Measurements from ENCODE around the gene BAG3.

BAG3 gene

GRCh38 chr10:119667562-119668328, 16.6 kb downstream of the BAG3 start:
- DNase-seq: no peak

DNA sequence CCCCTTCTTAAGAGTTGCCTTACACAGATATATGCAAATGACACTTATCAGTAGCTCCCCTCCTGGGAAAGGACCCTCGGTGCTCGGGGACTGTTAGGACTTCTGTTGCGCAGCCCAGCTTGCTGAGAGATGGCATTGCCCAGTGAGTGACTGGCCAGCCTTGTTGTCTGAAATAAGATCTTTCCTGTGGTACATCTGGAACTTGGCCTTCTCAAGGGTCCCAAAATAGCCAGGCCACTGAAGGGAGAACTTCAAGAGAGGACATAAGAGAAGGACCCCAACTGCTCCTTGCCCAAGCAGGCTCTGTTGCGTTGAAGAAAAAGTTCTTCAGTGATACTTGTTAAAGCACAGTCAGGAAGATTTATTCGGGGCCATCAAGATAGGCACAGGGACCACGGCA, 17.3 kb downstream of the BAG3 start:
- no peak for DNase-seq

GRCh38 chr10:119669331-119669730, 18.2 kb downstream of the BAG3 start:
- no peak for DNase-seq

DNA sequence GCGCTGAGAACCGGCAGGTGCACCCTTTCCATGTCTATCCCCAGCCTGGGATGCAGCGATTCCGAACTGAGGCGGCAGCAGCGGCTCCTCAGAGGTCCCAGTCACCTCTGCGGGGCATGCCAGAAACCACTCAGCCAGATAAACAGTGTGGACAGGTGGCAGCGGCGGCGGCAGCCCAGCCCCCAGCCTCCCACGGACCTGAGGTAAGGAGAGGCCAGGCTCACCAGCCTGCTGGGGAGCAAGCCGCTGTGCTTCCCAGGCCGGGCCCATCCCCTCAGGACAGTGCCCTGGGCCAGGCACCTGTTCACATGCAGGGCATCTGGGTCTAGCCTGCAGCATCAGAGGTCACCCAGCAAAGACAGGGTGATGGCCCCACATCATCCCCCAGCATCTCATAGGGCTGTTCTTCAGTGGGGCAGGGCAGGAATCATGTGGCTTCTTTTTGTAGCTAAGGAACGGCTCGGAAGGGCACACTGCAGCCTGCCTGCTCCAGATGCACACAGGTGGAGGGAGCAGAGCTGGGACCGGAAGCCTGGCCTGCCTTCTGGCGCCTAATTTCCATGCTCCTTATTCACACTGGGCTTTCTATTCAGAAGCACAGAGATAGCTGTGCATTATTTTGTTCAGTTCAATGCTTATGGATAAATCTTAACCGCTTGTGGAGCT, 18.9 kb downstream of the BAG3 start:
- DNase-seq: no peak

DNA sequence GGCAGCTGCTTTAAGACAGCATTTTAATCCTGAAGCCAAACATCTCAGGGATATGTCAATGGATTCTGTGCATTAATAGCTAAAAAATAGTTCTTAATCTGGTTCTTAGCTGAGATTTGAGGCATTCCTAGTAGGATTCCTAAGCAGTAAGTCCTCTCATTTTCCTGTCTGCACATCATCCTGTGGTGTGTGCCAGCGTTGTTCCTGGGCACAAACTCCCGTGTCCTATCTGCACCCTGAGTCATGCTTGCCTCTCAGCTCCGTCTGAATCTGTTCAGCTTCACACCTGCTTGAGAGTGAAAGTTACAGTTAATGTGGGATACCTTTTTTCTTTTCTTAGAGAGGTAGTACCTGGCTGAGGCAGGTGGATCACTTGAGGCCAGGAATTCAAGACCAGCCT, 19.5 kb downstream of the BAG3 start:
- no peak for DNase-seq

- no peak for DNase-seq
These were observed 20.2 kb downstream of the BAG3 start for GRCh38 chr10:119671381-119671780.

DNA sequence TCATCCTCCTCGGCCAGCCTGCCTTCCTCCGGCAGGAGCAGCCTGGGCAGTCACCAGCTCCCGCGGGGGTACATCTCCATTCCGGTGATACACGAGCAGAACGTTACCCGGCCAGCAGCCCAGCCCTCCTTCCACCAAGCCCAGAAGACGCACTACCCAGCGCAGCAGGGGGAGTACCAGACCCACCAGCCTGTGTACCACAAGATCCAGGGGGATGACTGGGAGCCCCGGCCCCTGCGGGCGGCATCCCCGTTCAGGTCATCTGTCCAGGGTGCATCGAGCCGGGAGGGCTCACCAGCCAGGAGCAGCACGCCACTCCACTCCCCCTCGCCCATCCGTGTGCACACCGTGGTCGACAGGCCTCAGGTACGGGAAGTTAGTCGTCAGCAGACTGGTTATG, 21.1 kb downstream of the BAG3 start:
- DNase-seq: no peak

- DNase-seq: no peak
These were observed 22.1 kb downstream of the BAG3 start for GRCh38 chr10:119673271-119673670.

GRCh38 chr10:119675483-119676170, 24.4 kb downstream of the BAG3 start:
- no peak for DNase-seq

DNA sequence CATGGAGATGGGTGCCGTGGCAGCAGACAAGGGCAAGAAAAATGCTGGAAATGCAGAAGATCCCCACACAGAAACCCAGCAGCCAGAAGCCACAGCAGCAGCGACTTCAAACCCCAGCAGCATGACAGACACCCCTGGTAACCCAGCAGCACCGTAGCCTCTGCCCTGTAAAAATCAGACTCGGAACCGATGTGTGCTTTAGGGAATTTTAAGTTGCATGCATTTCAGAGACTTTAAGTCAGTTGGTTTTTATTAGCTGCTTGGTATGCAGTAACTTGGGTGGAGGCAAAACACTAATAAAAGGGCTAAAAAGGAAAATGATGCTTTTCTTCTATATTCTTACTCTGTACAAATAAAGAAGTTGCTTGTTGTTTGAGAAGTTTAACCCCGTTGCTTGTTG, 25.9 kb downstream of the BAG3 start:
- no peak for DNase-seq

GRCh38 chr10:119677904-119678755, 26.9 kb downstream of the BAG3 start:
- no peak for DNase-seq

GRCh38 chr10:119679480-119679829, 28.3 kb downstream of the BAG3 start:
- no peak for DNase-seq

DNA sequence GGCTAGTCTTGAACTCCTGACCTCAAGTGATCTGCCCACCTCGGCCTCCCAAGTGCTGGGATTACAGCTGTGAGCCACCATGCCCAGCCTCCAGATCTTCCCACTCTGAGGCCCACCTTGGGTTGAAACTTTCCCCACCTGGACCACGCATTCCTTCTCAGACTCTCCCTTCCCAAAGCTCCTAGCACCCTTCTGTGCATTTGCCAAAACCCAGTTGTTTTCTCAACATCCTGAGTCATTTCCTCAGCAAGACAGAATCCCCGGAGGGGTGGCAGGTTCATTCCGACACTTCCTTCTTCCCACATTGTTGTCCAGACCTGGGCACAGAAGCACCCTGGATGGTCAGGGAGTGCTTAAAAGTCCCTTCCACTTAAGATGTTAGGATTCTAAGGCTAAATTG, 28.9 kb downstream of the BAG3 start:
- no peak for DNase-seq

DNA sequence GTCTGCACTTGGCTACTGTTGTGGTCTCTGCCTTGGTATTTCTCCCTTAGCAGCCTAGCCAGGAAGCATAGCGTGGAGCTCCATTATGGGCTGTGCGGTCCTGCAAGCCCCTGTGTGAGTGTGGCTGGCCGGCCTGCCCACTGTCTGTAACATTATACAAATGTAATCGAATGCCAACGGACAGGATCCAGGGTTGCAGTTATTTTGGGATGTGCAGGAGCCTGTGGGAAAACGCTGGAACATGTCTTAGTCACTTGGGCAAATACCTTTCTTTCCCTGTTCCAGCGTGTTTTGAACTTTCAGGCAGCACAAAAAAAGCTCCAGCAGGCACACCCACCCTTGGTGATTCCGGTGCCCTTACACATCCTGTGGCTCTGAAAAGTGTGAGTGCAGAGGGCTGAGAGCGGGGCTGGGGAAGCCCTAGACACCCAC, 29.5 kb downstream of the BAG3 start:
- DNase-seq: no peak

DNA sequence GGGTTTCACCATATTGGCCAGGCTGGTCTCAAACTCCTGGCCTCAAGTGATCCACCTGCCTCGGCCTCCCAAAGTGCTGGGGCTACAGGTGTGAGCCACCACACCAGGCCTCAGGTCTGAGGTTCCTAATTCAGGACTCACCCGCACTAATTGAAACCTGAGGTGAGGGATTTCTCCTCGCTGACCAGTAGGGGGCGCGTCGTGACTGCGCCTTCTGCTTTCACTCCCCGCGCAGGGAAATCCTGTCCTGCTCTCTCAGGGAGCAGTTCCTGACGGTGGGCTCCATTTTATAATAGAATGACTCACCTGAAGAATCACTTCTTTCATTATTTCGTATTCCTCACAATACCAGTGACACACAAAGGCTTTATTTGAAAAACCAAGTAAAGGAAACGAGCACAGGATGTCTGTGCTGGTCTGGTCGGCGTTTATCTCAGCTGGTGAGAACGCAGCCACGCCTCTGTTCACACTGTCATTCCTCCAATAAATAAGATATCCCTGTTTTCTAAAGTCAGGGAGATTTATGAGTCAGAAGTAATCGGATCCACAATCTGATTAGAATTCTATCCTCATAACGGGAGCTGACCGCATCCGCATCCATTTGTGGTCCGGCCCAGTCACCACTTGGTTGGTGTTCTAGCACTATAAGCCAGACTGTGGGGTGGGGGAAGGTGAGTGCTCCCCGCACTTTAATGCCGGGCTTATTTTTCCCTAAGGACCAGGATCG, 35.4 kb downstream of the BAG3 start:
- peak; percentile 94 for DNase-seq

- no peak for DNase-seq
These were observed 36.2 kb downstream of the BAG3 start for GRCh38 chr10:119687192-119688032.

- no peak for DNase-seq
These were observed 36.9 kb downstream of the BAG3 start for GRCh38 chr10:119688033-119688508.

- DNase-seq: no peak
These were observed 37.9 kb downstream of the BAG3 start for GRCh38 chr10:119689016-119689580.

DNA sequence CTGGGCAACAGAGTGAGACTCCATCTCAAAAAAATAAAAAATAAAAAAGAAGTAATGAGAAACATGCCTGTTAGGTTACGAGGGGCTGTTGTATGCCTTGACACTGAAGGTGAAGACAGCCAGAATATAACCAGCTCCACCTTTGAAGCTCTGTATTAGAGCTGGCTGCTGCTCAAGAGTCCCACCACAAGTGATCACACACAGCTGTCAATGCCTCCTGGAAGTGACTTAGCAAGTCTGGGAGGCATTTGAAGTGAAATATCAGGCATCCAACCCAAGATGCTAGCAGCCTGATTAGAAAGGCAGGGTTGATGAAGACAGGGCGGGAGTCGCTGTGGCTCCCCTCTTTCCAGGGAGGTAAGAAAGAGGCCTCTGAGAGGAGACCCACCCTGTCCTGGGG, 40.5 kb downstream of the BAG3 start:
- DNase-seq: no peak

- no peak for DNase-seq
These were observed 42.2 kb downstream of the BAG3 start for GRCh38 chr10:119693262-119693957.

Data from activated effector memory CD4-positive, alpha-beta T cell treated with anti-CD3 and anti-CD28 coated beads, Interleukin-2, amount 50 U/mL, for 16 hours (primary cell).